Esophagus squamous epithelium (tissue), 4 donors: ENCODE data around the gene GSG1L.

ENCODE experiments used
- POLR2A ChIP-seq, 4 donors: fragments of 450-650 bp; IDR thresholded peaks; one replicate each; pipeline ENCODE4 v1.6.1; 2017; ENCODE audit warnings: antibody characterized with exemption in 4 of 4, mild to moderate bottlenecking in 4 of 4, moderate library complexity in 3 of 4
- TF ChIP-seq, protein P1 (sequence below), 6 experiments: fragments of 450-650 bp in 4 of 6; fragments of 200-600 bp in 2 of 6; sonication (generic) in 2 of 6; IDR thresholded peaks; one replicate each; pipeline ENCODE4 v1.5.1; 2016 to 2019; ENCODE audit warnings: antibody characterized with exemption in 6 of 6, mild to moderate bottlenecking in 4 of 6, moderate library complexity in 4 of 6

DNA sequence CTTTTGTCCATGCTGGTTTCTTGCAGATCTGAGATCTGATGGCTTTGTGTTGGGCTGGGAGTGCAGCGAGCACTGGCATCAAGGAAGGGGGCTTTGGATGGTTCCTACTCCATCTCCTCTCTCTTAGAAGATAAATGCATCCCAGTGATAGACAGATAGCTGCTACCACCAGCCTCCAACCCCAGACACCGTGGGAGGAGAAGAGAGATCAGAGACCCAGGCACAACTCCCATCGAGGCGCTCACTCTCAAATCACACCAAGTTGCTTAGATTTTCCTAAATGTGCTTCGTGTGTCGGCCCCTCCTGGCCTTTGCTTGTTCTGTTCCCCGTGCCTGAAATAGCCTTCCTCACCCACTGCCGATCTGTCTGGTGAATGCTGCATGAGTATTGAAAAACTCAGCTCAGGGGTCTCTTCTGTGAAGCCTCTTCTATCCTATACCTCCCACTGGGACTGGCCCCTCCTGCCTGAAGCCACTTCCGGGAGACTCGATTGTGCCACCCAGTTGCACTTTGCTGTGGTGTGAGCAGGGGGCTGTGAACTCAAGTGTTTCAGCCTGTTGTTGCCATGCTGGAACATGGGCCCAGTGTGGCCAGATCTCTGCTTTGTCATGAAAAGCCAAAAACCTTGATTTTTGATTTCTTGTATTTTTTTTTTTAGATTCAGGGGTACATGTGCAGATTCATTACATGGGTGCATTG lies 242.7 kb downstream of the GSG1L start:
- TF ChIP-seq, protein P1, sequence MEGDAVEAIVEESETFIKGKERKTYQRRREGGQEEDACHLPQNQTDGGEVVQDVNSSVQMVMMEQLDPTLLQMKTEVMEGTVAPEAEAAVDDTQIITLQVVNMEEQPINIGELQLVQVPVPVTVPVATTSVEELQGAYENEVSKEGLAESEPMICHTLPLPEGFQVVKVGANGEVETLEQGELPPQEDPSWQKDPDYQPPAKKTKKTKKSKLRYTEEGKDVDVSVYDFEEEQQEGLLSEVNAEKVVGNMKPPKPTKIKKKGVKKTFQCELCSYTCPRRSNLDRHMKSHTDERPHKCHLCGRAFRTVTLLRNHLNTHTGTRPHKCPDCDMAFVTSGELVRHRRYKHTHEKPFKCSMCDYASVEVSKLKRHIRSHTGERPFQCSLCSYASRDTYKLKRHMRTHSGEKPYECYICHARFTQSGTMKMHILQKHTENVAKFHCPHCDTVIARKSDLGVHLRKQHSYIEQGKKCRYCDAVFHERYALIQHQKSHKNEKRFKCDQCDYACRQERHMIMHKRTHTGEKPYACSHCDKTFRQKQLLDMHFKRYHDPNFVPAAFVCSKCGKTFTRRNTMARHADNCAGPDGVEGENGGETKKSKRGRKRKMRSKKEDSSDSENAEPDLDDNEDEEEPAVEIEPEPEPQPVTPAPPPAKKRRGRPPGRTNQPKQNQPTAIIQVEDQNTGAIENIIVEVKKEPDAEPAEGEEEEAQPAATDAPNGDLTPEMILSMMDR (IDR thresholded peaks at IDR 0.05): no peak
- TF ChIP-seq POLR2A (IDR thresholded peaks at IDR 0.05): no peak
